Stimulated activated naive CD8-positive, alpha-beta T cell treated with anti-CD3 and anti-CD28 coated beads, Interleukin-15, Interleukin-2, amounts not matched to agents 100 ng/mL and 50 ng/mL, for 24 hours (primary cell): Measurements from ENCODE around the gene SLC30A9.

ENCODE experiments used
- H3K27ac Mint-ChIP-seq: one replicate; pipeline ENCODE4 v1.8.0; 2021; ENCODE audit warnings: mild to moderate bottlenecking, mixed read lengths
- H3K27me3 Mint-ChIP-seq: one replicate; pipeline ENCODE4 v1.8.0; 2021; ENCODE audit warnings: mixed read lengths
- H3K36me3 Mint-ChIP-seq: one replicate; pipeline ENCODE4 v1.8.0; 2021; ENCODE audit warnings: low read depth, mixed read lengths
- H3K4me1 Mint-ChIP-seq: one replicate; pipeline ENCODE4 v1.8.0; 2021; ENCODE audit warnings: low read depth, mixed read lengths
- H3K4me3 Mint-ChIP-seq: one replicate; pipeline ENCODE4 v1.8.0; 2021; ENCODE audit warnings: mild to moderate bottlenecking, mixed read lengths
- H3K9me3 Mint-ChIP-seq: one replicate; pipeline ENCODE4 v1.8.0; 2021; ENCODE audit warnings: mixed read lengths

SLC30A9 gene

DNA sequence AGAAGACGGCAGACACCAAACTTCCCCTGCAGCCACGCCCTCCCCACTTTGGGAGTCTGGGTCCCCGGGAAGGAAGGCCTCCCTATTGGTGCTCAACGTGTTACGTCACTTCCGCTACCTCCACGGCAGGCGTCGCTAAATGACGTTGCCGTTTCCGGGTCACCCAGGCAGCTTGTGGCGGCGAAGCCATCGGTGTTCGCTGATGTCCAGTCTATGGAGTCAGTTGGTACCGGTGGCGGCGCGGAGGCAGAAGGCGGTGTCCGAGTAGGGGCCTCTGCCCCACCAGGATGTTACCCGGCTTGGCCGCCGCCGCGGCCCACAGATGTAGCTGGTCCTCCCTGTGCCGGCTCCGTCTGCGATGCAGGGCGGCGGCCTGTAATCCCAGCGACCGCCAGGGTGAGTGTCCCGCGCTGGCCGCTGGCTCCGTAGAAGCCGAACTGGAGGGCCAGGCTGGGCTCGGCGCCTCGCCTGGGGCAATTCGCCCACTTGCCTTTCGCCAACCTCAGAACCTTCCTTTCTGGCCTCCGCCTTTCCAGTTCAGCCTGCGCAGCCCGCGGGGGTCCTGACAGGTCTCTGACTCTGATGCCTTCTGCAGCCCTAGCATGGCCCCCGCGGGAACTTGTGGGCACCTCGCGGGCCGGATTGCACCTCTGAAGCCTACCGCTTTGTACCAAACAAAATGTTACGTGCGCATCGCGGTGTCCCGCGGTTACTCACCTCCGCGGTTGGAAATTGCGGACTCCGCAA is at the start of gene SLC30A9:
SLC30A9 (plus strand) TSS at position 166 of the 747 bp plus-strand sequence; CDS start at position 288, 122 bp downstream.
- Mint-ChIP-seq H3K27me3 (no peaks in the 10 kb centered on the region), H3K36me3 (peaks cover 8% of the 10 kb centered on the region), H3K27ac (peak within 1 kb of the TSS; percentile 96), H3K4me1 (peaks cover 36% of the 10 kb centered on the region), H3K4me3 (peak within 1 kb of the TSS; percentile 99), H3K9me3 (no peaks in the 10 kb centered on the region)

DNA sequence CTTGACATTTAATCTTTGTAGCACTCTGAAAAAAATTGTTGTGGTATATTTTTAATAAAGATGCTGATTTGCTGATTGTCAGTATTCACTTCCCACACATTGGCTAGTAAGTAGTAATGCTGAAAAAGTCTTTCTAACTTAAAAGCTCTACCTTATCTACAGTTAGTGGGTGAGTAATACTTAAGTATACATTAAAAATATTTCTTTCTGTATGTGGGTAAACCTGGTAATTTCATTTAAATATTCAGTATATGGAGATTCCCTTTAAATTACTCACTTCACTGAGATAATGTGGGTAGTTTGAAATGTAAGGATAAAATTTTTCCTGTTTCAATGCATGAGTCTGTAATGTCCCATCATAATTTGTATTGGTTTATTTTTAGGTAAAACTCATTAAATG is 49.5 kb upstream of the SLC30A9 start:
- H3K4me1 Mint-ChIP-seq: peaks cover 53% of the 10 kb centered on the region
- no peaks in the 10 kb centered on the region for H3K9me3 Mint-ChIP-seq
- H3K36me3 Mint-ChIP-seq: peaks cover 81% of the 10 kb centered on the region
- H3K27me3 Mint-ChIP-seq: no peaks in the 10 kb centered on the region
- H3K4me3 Mint-ChIP-seq: no peak overlapping the region
- H3K27ac Mint-ChIP-seq: no peak overlapping the region

DNA sequence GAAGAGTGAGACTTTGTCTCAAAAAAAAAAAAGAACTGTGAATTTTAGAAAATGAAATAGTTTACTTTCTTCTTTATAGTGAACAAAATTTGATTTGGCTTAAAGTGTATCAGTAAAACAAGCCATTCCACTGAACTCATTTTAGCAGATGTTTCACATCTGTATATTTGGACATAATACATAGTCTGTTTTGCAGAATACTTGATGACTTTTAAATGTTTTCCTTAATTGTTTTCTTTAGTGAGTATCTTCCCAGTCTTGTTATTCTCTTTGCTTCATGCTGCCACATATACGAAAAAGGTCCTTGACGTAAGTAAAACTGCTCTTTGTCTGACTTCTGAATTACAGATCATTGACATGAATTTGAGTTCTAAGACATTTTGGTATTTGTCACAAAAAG is 46.8 kb upstream of the SLC30A9 start:
- H3K27ac Mint-ChIP-seq: no peak overlapping the region
- H3K27me3 Mint-ChIP-seq: no peaks in the 10 kb centered on the region

DNA sequence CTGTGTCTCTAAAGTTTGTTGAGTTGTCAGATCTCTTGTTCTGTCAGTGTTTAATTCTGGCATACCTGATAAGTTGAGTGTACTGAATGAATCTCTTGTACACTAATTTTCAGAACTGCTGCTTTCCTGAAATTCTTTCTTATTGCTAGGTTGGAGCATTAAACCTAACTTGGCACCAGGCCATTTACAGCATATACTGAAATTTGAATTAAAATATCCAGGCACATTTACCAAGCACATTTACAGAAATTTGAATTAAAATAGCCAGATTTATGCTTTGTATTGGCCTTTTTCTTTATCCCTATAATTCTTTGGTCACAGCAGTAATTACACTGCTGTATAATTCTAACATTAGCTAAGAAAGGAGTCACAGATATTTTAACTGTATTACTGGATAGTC is 46.2 kb upstream of the SLC30A9 start:
- peaks cover 25% of the 10 kb centered on the region for H3K4me1 Mint-ChIP-seq
- H3K27me3 Mint-ChIP-seq: no peaks in the 10 kb centered on the region
- H3K27ac Mint-ChIP-seq: no peak overlapping the region
- H3K4me3 Mint-ChIP-seq: no peak overlapping the region
- peaks cover 70% of the 10 kb centered on the region for H3K36me3 Mint-ChIP-seq
- H3K9me3 Mint-ChIP-seq: no peaks in the 10 kb centered on the region

More for the DNA sequence above, 46.8 kb upstream of the SLC30A9 start:
- H3K36me3 Mint-ChIP-seq: peaks cover 72% of the 10 kb centered on the region
- no peak overlapping the region for H3K4me3 Mint-ChIP-seq
- no peaks in the 10 kb centered on the region for H3K9me3 Mint-ChIP-seq
- H3K4me1 Mint-ChIP-seq: peaks cover 29% of the 10 kb centered on the region

- H3K36me3 Mint-ChIP-seq: peaks cover 70% of the 10 kb centered on the region
- H3K4me1 Mint-ChIP-seq: no peaks in the 10 kb centered on the region
- H3K27me3 Mint-ChIP-seq: no peaks in the 10 kb centered on the region
- H3K9me3 Mint-ChIP-seq: no peaks in the 10 kb centered on the region
- no peak overlapping the region for H3K4me3 Mint-ChIP-seq
- H3K27ac Mint-ChIP-seq: no peak overlapping the region
Observed at GRCh38 chr4:41949531-41949930, 40.8 kb upstream of the SLC30A9 start.

- no peaks in the 10 kb centered on the region for H3K9me3 Mint-ChIP-seq
- no peaks in the 10 kb centered on the region for H3K27me3 Mint-ChIP-seq
- no peak overlapping the region for H3K27ac Mint-ChIP-seq
- no peaks in the 10 kb centered on the region for H3K4me1 Mint-ChIP-seq
- peaks cover 38% of the 10 kb centered on the region for H3K36me3 Mint-ChIP-seq
- no peak overlapping the region for H3K4me3 Mint-ChIP-seq
Observed at GRCh38 chr4:41957634-41958033, 32.7 kb upstream of the SLC30A9 start.

DNA sequence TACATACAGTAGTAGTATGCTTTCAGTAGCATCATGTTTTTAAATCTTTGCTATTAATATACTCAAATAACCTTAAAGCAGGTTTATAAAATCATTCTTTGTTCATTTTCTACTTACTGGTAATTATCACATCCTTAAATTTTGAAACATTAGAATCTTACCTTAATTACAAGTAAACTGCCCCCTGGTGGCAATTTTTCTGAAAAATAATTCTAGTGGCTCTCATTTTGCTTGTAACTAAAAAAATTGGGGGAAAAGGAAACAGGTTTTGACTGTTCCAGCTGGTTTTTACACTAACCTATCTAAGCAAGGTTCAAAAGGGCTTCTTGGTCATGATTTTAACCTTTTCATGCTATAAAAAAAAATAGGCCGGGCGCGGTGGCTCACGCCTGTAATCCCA is 27.2 kb upstream of the SLC30A9 start:
- Mint-ChIP-seq H3K27ac (no peak overlapping the region), H3K4me1 (no peaks in the 10 kb centered on the region), H3K27me3 (no peaks in the 10 kb centered on the region), H3K36me3 (peaks cover 8% of the 10 kb centered on the region), H3K9me3 (peaks cover 1% of the 10 kb centered on the region), H3K4me3 (no peak overlapping the region)

DNA sequence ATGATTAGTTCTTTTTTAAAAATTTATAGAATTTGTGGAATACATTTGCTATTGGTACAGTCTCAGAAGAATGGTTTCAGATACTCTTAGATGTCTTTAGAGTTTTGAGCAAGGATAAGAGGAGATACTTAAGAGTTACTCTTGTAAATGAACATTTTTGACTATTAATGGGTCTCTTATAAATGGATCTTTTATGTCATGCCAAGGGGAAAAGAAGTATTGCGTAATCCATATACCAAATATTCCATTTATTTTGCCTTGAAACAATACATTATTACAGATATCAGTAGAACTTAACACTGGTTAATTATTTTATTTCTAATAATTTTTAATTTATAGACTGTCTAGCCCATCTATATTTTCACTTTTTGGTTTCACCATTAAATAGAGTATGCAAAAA is 25.9 kb upstream of the SLC30A9 start:
- Mint-ChIP-seq H3K27me3 (no peaks in the 10 kb centered on the region), H3K4me3 (no peak overlapping the region), H3K4me1 (no peaks in the 10 kb centered on the region), H3K36me3 (peaks cover 11% of the 10 kb centered on the region), H3K27ac (no peak overlapping the region), H3K9me3 (peaks cover 5% of the 10 kb centered on the region)

GRCh38 chr4:41967392-41967791 is 22.9 kb upstream of the SLC30A9 start:
- Mint-ChIP-seq H3K4me3 (no peak overlapping the region), H3K27me3 (no peaks in the 10 kb centered on the region), H3K9me3 (peaks cover 5% of the 10 kb centered on the region), H3K36me3 (peaks cover 9% of the 10 kb centered on the region), H3K27ac (no peak overlapping the region), H3K4me1 (no peaks in the 10 kb centered on the region)

DNA sequence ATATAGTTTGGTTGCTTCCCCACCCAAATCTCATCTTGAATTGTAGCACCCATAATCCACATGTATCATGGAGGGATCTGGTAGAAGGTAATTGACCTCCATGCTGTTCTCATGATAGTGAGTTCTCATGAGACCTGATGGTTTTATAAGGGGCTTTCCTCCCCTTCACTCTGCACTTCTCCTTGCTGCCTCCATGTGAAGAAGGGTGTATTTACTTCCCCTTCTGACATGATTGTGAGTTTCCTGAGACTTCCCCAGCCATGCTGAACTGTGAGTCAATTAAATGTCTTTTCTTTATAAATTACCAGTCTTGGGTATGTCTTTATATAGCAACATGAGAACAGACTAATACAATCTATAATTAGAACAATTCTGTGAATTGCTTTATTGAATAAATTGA is 20.7 kb upstream of the SLC30A9 start:
- H3K27ac Mint-ChIP-seq: no peak overlapping the region
- no peaks in the 10 kb centered on the region for H3K4me1 Mint-ChIP-seq
- H3K36me3 Mint-ChIP-seq: peaks cover 9% of the 10 kb centered on the region
- no peaks in the 10 kb centered on the region for H3K27me3 Mint-ChIP-seq
- no peak overlapping the region for H3K4me3 Mint-ChIP-seq
- H3K9me3 Mint-ChIP-seq: peaks cover 5% of the 10 kb centered on the region

DNA sequence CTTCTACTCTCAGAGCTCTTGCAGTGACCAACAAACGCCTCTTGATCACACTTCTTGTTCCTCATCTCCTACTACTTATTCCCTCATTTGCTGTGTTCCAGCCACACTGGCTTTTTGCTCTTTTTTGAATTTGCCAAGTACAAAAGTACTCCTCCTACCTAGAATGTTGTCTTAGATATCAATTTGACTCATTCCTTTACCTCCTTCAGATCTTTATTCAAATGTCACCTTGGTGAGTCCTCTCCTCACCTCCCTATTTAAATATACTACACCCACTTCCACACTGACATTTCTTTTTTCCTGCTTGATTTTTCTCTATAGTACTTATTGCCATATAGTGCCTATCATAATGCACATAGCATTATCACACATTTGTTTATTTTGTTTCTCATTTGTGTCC is 15.0 kb upstream of the SLC30A9 start:
- Mint-ChIP-seq H3K9me3 (no peaks in the 10 kb centered on the region), H3K4me3 (no peak overlapping the region), H3K36me3 (no peaks in the 10 kb centered on the region), H3K27me3 (peaks cover 11% of the 10 kb centered on the region), H3K4me1 (peaks cover 6% of the 10 kb centered on the region), H3K27ac (no peak overlapping the region)

- Mint-ChIP-seq H3K4me1 (peaks cover 6% of the 10 kb centered on the region), H3K27ac (no peak overlapping the region), H3K9me3 (no peaks in the 10 kb centered on the region), H3K4me3 (no peak overlapping the region), H3K36me3 (no peaks in the 10 kb centered on the region), H3K27me3 (peaks cover 11% of the 10 kb centered on the region)
Observed at GRCh38 chr4:41976775-41977516, 13.4 kb upstream of the SLC30A9 start.

GRCh38 chr4:41977709-41978108 is 12.6 kb upstream of the SLC30A9 start:
- H3K27me3 Mint-ChIP-seq: peaks cover 11% of the 10 kb centered on the region
- no peak overlapping the region for H3K27ac Mint-ChIP-seq
- no peak overlapping the region for H3K4me3 Mint-ChIP-seq
- peaks cover 6% of the 10 kb centered on the region for H3K4me1 Mint-ChIP-seq
- no peaks in the 10 kb centered on the region for H3K9me3 Mint-ChIP-seq
- no peaks in the 10 kb centered on the region for H3K36me3 Mint-ChIP-seq

DNA sequence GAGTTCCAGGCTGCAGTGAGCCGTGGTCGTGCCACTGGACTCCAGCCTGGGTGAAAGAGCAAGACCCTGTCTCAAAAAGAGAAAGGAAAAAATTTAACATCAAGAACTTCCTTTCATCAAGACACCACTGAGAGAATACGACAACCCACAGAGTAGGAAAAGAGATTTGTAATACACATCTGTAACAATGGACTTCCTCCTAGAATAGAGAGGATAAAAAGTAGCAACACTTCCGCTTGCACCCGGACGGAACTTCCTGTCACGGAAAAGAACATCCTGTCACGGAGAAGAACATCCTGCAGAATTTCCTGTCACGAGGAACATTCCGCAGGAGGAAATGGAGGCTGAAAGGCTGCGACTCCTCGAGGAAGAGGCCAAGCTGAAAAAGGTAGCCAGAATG is 8.9 kb upstream of the SLC30A9 start, which contains the start of gene DCAF4L1:
DCAF4L1 (plus strand) TSS at position 301 of the 400 bp plus-strand sequence; CDS start at position 338, 37 bp downstream.
- no peaks in the 10 kb centered on the region for H3K27me3 Mint-ChIP-seq
- H3K4me3 Mint-ChIP-seq: no peak within 1 kb of the TSS
- H3K27ac Mint-ChIP-seq: no peak within 1 kb of the TSS
- H3K36me3 Mint-ChIP-seq: no peaks in the 10 kb centered on the region
- H3K9me3 Mint-ChIP-seq: no peaks in the 10 kb centered on the region
- no peaks in the 10 kb centered on the region for H3K4me1 Mint-ChIP-seq

GRCh38 chr4:41982716-41983115 is 7.6 kb upstream of the SLC30A9 start:
- H3K4me3 Mint-ChIP-seq: no peak overlapping the region
- H3K36me3 Mint-ChIP-seq: no peaks in the 10 kb centered on the region
- no peaks in the 10 kb centered on the region for H3K9me3 Mint-ChIP-seq
- no peaks in the 10 kb centered on the region for H3K27me3 Mint-ChIP-seq
- H3K4me1 Mint-ChIP-seq: no peaks in the 10 kb centered on the region
- no peak overlapping the region for H3K27ac Mint-ChIP-seq
